DND-41 (cell line): ENCODE data around the gene BRIP1.

Source experiments
- ATAC-seq: fragments of 200-7000 bp; cut with Tn5 transposase; 3 replicates; pipeline ENCODE4 v1.9.1; 2021; ENCODE audit warnings: low read depth; ENCODE audit not compliant: insufficient read depth
- DNase-seq: peaks from one replicate; pipeline ENCODE4 v3.0.0-alpha.2; 2020
- H2AFZ ChIP-seq: 2 replicates; pipeline ENCODE4 v1.6.0; 2012; ENCODE audit warnings: low read depth, low read length
- H3K27ac ChIP-seq: 2 replicates; pipeline ENCODE4 v1.5.1; 2012; ENCODE audit warnings: low read length, inconsistent platforms
- H3K27me3 ChIP-seq: fragments of 200-600 bp; sonication (generic); 2 replicates; pipeline ENCODE4 v1.6.0; 2012; ENCODE audit warnings: low read length, mild to moderate bottlenecking, inconsistent platforms; ENCODE audit not compliant: insufficient read depth, poor library complexity
- H3K36me3 ChIP-seq: 2 replicates; pipeline ENCODE4 v1.5.1; 2012; ENCODE audit warnings: low read length, inconsistent platforms; ENCODE audit not compliant: insufficient read depth
- H3K4me1 ChIP-seq: 2 replicates; pipeline ENCODE4 v1.5.1; 2012; ENCODE audit warnings: mild to moderate bottlenecking, low read length; ENCODE audit not compliant: insufficient read depth
- H3K4me2 ChIP-seq: 2 replicates; pipeline ENCODE4 v1.6.0; 2012; ENCODE audit warnings: mild to moderate bottlenecking, moderate library complexity, low read length, inconsistent platforms; ENCODE audit not compliant: insufficient read depth
- H3K4me3 ChIP-seq, 2 experiments: fragments of 200-600 bp in 1 of 2; shearing (Covaris generic) in 1 of 2; 2 replicates each; pipeline ENCODE4 v1.5.1; 2012 to 2016; ENCODE audit warnings: inconsistent platforms in 2 of 2, low read length in 2 of 2, mild to moderate bottlenecking in 2 of 2, low read depth in 1 of 2, moderate library complexity in 1 of 2
- H3K79me2 ChIP-seq: 2 replicates; pipeline ENCODE4 v1.6.0; 2012; ENCODE audit warnings: low read length, inconsistent platforms; ENCODE audit not compliant: insufficient read depth
- H3K9ac ChIP-seq: 2 replicates; pipeline ENCODE4 v1.6.0; 2012; ENCODE audit warnings: low read depth, mild to moderate bottlenecking, inconsistent platforms, low read length, moderate library complexity
- H3K9me3 ChIP-seq: 2 replicates; pipeline ENCODE4 v1.5.1; 2012; ENCODE audit warnings: low read length, moderate library complexity, mild to moderate bottlenecking, inconsistent platforms; ENCODE audit not compliant: insufficient read depth, severe bottlenecking
- H4K20me1 ChIP-seq: 2 replicates; pipeline ENCODE4 v1.6.0; 2012; ENCODE audit warnings: low read length; ENCODE audit not compliant: insufficient read depth
- EZH2 ChIP-seq: IDR thresholded peaks from 3 replicates; pipeline ENCODE4 v1.6.1; 2012; ENCODE audit warnings: borderline replicate concordance, low read depth, mild to moderate bottlenecking, moderate library complexity, low read length, inconsistent platforms; ENCODE audit not compliant: severe bottlenecking
- TF ChIP-seq, protein P1 (sequence below): IDR thresholded peaks from 2 replicates; pipeline ENCODE4 v1.5.1; 2012; ENCODE audit warnings: borderline replicate concordance, low read length, moderate library complexity, mild to moderate bottlenecking; ENCODE audit not compliant: poor library complexity, severe bottlenecking; ENCODE audit errors: extremely low read depth

The BRIP1 gene

DNA sequence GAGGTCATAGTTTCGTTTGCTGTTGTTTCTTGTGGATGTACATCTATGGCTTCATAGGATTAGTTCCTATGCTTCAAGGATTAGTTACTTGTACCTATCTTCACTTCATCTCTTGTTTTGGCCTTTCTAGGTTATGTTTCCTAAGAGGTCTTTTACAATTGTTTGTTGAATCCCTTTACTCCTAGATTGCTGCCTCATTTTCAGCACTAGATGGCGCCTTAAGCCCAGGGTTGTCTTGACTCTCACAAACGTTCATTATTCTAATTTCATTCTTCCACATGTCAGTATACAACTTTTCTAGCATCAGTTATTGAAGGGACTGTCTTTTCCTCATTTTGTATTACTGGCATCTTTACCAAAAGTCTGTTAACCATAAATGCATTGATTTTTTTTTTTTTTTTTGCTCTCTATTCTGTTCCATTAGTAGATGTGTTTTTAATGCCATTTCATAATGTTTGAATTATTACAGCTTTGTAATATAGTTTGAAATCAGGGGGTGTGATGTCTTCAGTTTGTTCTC lies 227.4 kb downstream of the BRIP1 start:
- Histone ChIP-seq H3K27me3 (no peaks in the 10 kb centered on the region), H3K4me3 (no peak overlapping the region), H3K79me2 (no peaks in the 10 kb centered on the region), H3K9me3 (no peaks in the 10 kb centered on the region), H3K9ac (no peak overlapping the region), H4K20me1 (no peaks in the 10 kb centered on the region), H3K27ac (no peak overlapping the region), H3K36me3 (no peaks in the 10 kb centered on the region), H3K4me2 (no peak overlapping the region), H3K4me1 (no peaks in the 10 kb centered on the region), H2AFZ (no peak overlapping the region)
- DNase-seq (peak; percentile 66), ATAC-seq (peak; percentile 52; the same call in 1 of the 3 replicates)
- TF ChIP-seq, protein P1, sequence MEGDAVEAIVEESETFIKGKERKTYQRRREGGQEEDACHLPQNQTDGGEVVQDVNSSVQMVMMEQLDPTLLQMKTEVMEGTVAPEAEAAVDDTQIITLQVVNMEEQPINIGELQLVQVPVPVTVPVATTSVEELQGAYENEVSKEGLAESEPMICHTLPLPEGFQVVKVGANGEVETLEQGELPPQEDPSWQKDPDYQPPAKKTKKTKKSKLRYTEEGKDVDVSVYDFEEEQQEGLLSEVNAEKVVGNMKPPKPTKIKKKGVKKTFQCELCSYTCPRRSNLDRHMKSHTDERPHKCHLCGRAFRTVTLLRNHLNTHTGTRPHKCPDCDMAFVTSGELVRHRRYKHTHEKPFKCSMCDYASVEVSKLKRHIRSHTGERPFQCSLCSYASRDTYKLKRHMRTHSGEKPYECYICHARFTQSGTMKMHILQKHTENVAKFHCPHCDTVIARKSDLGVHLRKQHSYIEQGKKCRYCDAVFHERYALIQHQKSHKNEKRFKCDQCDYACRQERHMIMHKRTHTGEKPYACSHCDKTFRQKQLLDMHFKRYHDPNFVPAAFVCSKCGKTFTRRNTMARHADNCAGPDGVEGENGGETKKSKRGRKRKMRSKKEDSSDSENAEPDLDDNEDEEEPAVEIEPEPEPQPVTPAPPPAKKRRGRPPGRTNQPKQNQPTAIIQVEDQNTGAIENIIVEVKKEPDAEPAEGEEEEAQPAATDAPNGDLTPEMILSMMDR: peak; percentile 93
- TF ChIP-seq EZH2: no peak

- H3K27me3 ChIP-seq: no peaks in the 10 kb centered on the region
- H3K4me1 ChIP-seq: no peaks in the 10 kb centered on the region
- H3K9me3 ChIP-seq: no peaks in the 10 kb centered on the region
- H3K4me3 ChIP-seq: no peak overlapping the region
- no peak overlapping the region for H3K27ac ChIP-seq
- no peak overlapping the region for H3K9ac ChIP-seq
- ATAC-seq (no peak), DNase-seq (no peak)
- no peak overlapping the region for H2AFZ ChIP-seq
- TF ChIP-seq, protein P1: no peak
- no peak for TF ChIP-seq EZH2
- H3K79me2 ChIP-seq: no peaks in the 10 kb centered on the region
- no peaks in the 10 kb centered on the region for H4K20me1 ChIP-seq
- no peaks in the 10 kb centered on the region for H3K36me3 ChIP-seq
- no peak overlapping the region for H3K4me2 ChIP-seq
Observed at GRCh38 chr17:61634942-61635538, 228.3 kb downstream of the BRIP1 start.

DNA sequence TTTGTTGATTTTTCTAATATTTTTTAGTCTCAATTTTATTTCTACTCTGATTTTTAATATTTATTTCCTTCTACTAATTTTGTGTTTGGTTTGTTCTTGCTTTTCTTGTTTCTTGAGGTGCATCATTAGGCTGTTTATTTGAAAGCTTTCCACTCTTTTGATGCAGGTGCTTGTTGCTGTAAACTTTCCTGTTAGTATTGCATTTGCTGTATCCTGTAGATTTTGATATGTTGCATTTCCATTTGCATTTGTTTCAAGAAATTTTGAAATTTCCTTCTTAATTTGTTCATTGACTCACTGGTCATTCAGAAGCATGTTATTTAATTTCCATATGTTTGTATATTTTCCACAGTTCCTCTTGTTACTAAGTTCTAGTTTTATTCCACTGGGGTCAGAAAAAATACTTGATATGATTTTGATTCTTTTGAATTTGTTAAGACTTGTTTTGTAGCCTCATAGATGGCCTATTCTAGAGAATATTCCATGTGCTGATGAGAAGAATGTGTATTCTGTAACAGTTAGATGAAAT lies 229.3 kb downstream of the BRIP1 start:
- no peak for DNase-seq
- no peaks in the 10 kb centered on the region for H3K79me2 ChIP-seq
- H3K4me1 ChIP-seq: no peaks in the 10 kb centered on the region
- no peaks in the 10 kb centered on the region for H3K36me3 ChIP-seq
- TF ChIP-seq EZH2: no peak
- TF ChIP-seq, protein P1: no peak
- no peak overlapping the region for H3K27ac ChIP-seq
- no peaks in the 10 kb centered on the region for H3K27me3 ChIP-seq
- H3K4me3 ChIP-seq: no peak overlapping the region
- ATAC-seq: no peak
- no peak overlapping the region for H3K4me2 ChIP-seq
- H3K9me3 ChIP-seq: no peaks in the 10 kb centered on the region
- no peaks in the 10 kb centered on the region for H4K20me1 ChIP-seq
- H2AFZ ChIP-seq: no peak overlapping the region
- H3K9ac ChIP-seq: no peak overlapping the region
